WTC11 (cell line): ENCODE results near the gene FUZ. TPM values are rescaled to one million over a fixed set of nuclear protein-coding genes. Genes with fewer than 3 reads are reported as not detected.

Experiments
- ATAC-seq: fragments of 200-7000 bp; cut with Tn5 transposase; 2 replicates; pipeline ENCODE4 v1.10.0; 2021; ENCODE audit warnings: mild to moderate bottlenecking, moderate library complexity
- CTCF ChIA-PET: fragments of 300-600 bp; sonication (Branson Sonifier 250); formaldehyde crosslinking; loops from one replicate; lab custom pipeline; 2021; ENCODE audit warnings: antibody characterized with exemption; lab: Charles Lee
- POLR2A ChIA-PET: fragments of 350-600 bp; sonication (Branson Sonifier 250); formaldehyde crosslinking; loops from one replicate; lab custom pipeline; 2021; ENCODE audit warnings: antibody characterized with exemption; lab: Charles Lee
- DNase-seq: peaks from one replicate; pipeline ENCODE4 v3.0.0; 2021; ENCODE audit warnings: low spot score
- H3K27ac Mint-ChIP-seq: 2 replicates; pipeline ENCODE4 v1.8.0; 2021; ENCODE audit warnings: mixed read lengths
- H3K27me3 Mint-ChIP-seq: 2 replicates; pipeline ENCODE4 v1.8.0; 2021; ENCODE audit warnings: low read depth, mild to moderate bottlenecking, moderate library complexity, mixed read lengths
- H3K36me3 Mint-ChIP-seq: 2 replicates; pipeline ENCODE4 v1.8.0; 2021; ENCODE audit warnings: mixed read lengths
- H3K4me1 Mint-ChIP-seq: 2 replicates; pipeline ENCODE4 v1.8.0; 2022; ENCODE audit warnings: mixed read lengths
- H3K4me3 Mint-ChIP-seq: 2 replicates; pipeline ENCODE4 v1.8.0; 2021; ENCODE audit warnings: mild to moderate bottlenecking, moderate library complexity, mixed read lengths
- H3K9me3 Mint-ChIP-seq: 2 replicates; pipeline ENCODE4 v1.8.0; 2021; ENCODE audit warnings: mixed read lengths
- ATF1 ChIP-seq: sonication (generic); formaldehyde crosslinking; IDR thresholded peaks from 2 replicates; pipeline ENCODE4 v1.8.1; 2023; ENCODE audit warnings: mild to moderate bottlenecking, moderate library complexity, missing genetic modification reagents
- E2F4 ChIP-seq: sonication (generic); formaldehyde crosslinking; IDR thresholded peaks from 2 replicates; pipeline ENCODE4 v1.8.1; 2022; ENCODE audit warnings: low read depth, mild to moderate bottlenecking, moderate library complexity, missing genetic modification reagents, borderline replicate concordance
- EMX1 ChIP-seq: fragments of 250-450 bp; sonication (Bioruptor Pico); IDR thresholded peaks from 2 replicates; pipeline ENCODE4 v1.8.0; 2021; ENCODE audit warnings: mild to moderate bottlenecking
- FOXP1 ChIP-seq: sonication (generic); formaldehyde crosslinking; IDR thresholded peaks from 2 replicates; pipeline ENCODE4 v1.8.0; 2022; ENCODE audit warnings: missing genetic modification reagents, mild to moderate bottlenecking, moderate library complexity, borderline replicate concordance
- GABPB1 ChIP-seq: sonication (generic); formaldehyde crosslinking; IDR thresholded peaks from 2 replicates; pipeline ENCODE4 v1.8.1; 2023; ENCODE audit warnings: mild to moderate bottlenecking, missing genetic modification reagents
- GTF2I ChIP-seq: fragments of 250-450 bp; sonication (Bioruptor Pico); conservative IDR thresholded peaks from 2 replicates; pipeline ENCODE4 v1.4.0; 2021; ENCODE audit warnings: mild to moderate bottlenecking
- HMGXB4 ChIP-seq: sonication (generic); formaldehyde crosslinking; IDR thresholded peaks from 2 replicates; pipeline ENCODE4 v1.8.1; 2023; ENCODE audit warnings: mild to moderate bottlenecking, moderate library complexity, missing genetic modification reagents
- IRF2 ChIP-seq: sonication (generic); formaldehyde crosslinking; IDR thresholded peaks from 2 replicates; pipeline ENCODE4 v1.8.0; 2022; ENCODE audit warnings: low read depth, missing genetic modification reagents, borderline replicate concordance
- NR2C2 ChIP-seq: sonication (generic); formaldehyde crosslinking; IDR thresholded peaks from 2 replicates; pipeline ENCODE4 v1.8.0; 2022; ENCODE audit warnings: mild to moderate bottlenecking, missing genetic modification reagents
- NR3C1 ChIP-seq: sonication (generic); formaldehyde crosslinking; conservative IDR thresholded peaks from 2 replicates; pipeline ENCODE4 v1.8.1; 2023; ENCODE audit warnings: low read depth, mild to moderate bottlenecking, missing genetic modification reagents
- OVOL2 ChIP-seq: fragments of 250-450 bp; sonication (Bioruptor Pico); IDR thresholded peaks from 2 replicates; pipeline ENCODE4 v1.9.0; 2021; ENCODE audit warnings: mild to moderate bottlenecking, borderline replicate concordance
- PRRX2 ChIP-seq: fragments of 250-450 bp; sonication (Bioruptor Pico); IDR thresholded peaks from 2 replicates; pipeline ENCODE4 v1.8.0; 2021; ENCODE audit warnings: mild to moderate bottlenecking
- SMAD3 ChIP-seq: sonication (generic); formaldehyde crosslinking; IDR thresholded peaks from 2 replicates; pipeline ENCODE4 v1.8.0; 2022; ENCODE audit warnings: missing genetic modification reagents, mild to moderate bottlenecking, borderline replicate concordance
- SOX15 ChIP-seq: fragments of 250-450 bp; sonication (Bioruptor Pico); IDR thresholded peaks from 2 replicates; pipeline ENCODE4 v1.9.0; 2021; ENCODE audit warnings: mild to moderate bottlenecking
- TCF7 ChIP-seq: sonication (generic); formaldehyde crosslinking; IDR thresholded peaks from 2 replicates; pipeline ENCODE4 v1.8.0; 2022; ENCODE audit warnings: mild to moderate bottlenecking, low read depth, missing genetic modification reagents, moderate library complexity
- TP53 ChIP-seq: sonication (generic); formaldehyde crosslinking; IDR thresholded peaks from 2 replicates; pipeline ENCODE4 v1.8.1; 2023; ENCODE audit warnings: mild to moderate bottlenecking, missing genetic modification reagents
- ZBTB21 ChIP-seq: sonication (generic); formaldehyde crosslinking; IDR thresholded peaks from 2 replicates; pipeline ENCODE4 v1.8.1; 2023; ENCODE audit warnings: mild to moderate bottlenecking, missing genetic modification reagents, borderline replicate concordance
- ZNF121 ChIP-seq: sonication (generic); formaldehyde crosslinking; IDR thresholded peaks from 2 replicates; pipeline ENCODE4 v1.8.0; 2023; ENCODE audit warnings: missing genetic modification reagents
- ZNF671 ChIP-seq: fragments of 250-450 bp; sonication (Bioruptor Pico); IDR thresholded peaks from 2 replicates; pipeline ENCODE4 v1.8.0; 2021; ENCODE audit warnings: mild to moderate bottlenecking
- total RNA-seq: library from RNA; stranded (reverse); gene quantifications from 3 replicates; pipeline ENCODE4 v1.2.3, GENCODE V29; 2021
- TF ChIP-seq, protein P1 (sequence below): sonication (generic); formaldehyde crosslinking; IDR thresholded peaks from 2 replicates; pipeline ENCODE4 v1.8.1; 2023; ENCODE audit warnings: mild to moderate bottlenecking, missing genetic modification reagents
- TF ChIP-seq, protein P2 (sequence below): sonication (generic); formaldehyde crosslinking; IDR thresholded peaks from 2 replicates; pipeline ENCODE4 v1.8.1; 2023; ENCODE audit warnings: mild to moderate bottlenecking, missing genetic modification reagents, borderline replicate concordance
- TF ChIP-seq, protein P3 (sequence below): fragments of 250-450 bp; sonication (Bioruptor Pico); conservative IDR thresholded peaks from 2 replicates; pipeline ENCODE4 v1.9.0; 2021; ENCODE audit warnings: mild to moderate bottlenecking

The FUZ gene
- total RNA-seq, 1 experiment from 2014 or later = 35.1 TPM

- Mint-ChIP-seq H3K4me3 (no peak overlapping the region), H3K9me3 (no peaks in the 10 kb centered on the region), H3K27ac (0 out of 2 replicates have a peak overlapping the region, but pooled peaks have one; percentile 90), H3K36me3 (peaks cover 15% of the 10 kb centered on the region), H3K4me1 (peaks cover 32% of the 10 kb centered on the region), H3K27me3 (peaks cover 5% of the 10 kb centered on the region; the same call in 1 of the 2 replicates)
- DNase-seq (no peak), ATAC-seq (no peak)
- TF ChIP-seq TCF7 (CRISPR knock-in tag) = no peak
- TF ChIP-seq PRRX2 = no peak
- no peak for TF ChIP-seq TP53 (CRISPR knock-in tag)
- no peak for TF ChIP-seq E2F4
- no peak for TF ChIP-seq ZBTB21 (CRISPR knock-in tag)
- no peak for TF ChIP-seq SMAD3 (CRISPR knock-in tag)
- TF ChIP-seq GABPB1 = no peak
- no peak for TF ChIP-seq ATF1
- TF ChIP-seq, protein P1, sequence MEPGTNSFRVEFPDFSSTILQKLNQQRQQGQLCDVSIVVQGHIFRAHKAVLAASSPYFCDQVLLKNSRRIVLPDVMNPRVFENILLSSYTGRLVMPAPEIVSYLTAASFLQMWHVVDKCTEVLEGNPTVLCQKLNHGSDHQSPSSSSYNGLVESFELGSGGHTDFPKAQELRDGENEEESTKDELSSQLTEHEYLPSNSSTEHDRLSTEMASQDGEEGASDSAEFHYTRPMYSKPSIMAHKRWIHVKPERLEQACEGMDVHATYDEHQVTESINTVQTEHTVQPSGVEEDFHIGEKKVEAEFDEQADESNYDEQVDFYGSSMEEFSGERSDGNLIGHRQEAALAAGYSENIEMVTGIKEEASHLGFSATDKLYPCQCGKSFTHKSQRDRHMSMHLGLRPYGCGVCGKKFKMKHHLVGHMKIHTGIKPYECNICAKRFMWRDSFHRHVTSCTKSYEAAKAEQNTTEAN (CRISPR knock-in tag) = no peak
- TF ChIP-seq EMX1 (CRISPR knock-in tag) = no peak
- TF ChIP-seq ZNF671 = no peak
- no peak for TF ChIP-seq NR3C1
- CTCF ChIA-PET = interaction anchor here (1.0 kb wide), 1 partner anchor 236 kb away, joined by 3 read pairs; no protein-coding TSS in a partner anchor
- POLR2A ChIA-PET = no interaction called here
Measured at GRCh38 chr19:49806620-49806959, 6.5 kb downstream of the FUZ start.

- POLR2A ChIA-PET = interaction anchor here (0.7 kb wide), 1 partner anchor 59 kb away, joined by 10 read pairs; no protein-coding TSS in a partner anchor
- TF ChIP-seq GTF2I (CRISPR knock-in tag) = peak; percentile 85
- TF ChIP-seq FOXP1 (CRISPR knock-in tag) = no peak
- no peak for TF ChIP-seq SOX15 (CRISPR knock-in tag)
- TF ChIP-seq, all 79 proteins: peak for 1
- H3K36me3 Mint-ChIP-seq = peaks cover 15% of the 10 kb centered on the region
- no peak for ATAC-seq
- H3K27ac Mint-ChIP-seq = peak overlapping the region; percentile 90
- H3K4me3 Mint-ChIP-seq = 0 out of 2 replicates have a peak overlapping the region, but pooled peaks have one; percentile 30
- no peaks in the 10 kb centered on the region for H3K9me3 Mint-ChIP-seq
- H3K4me1 Mint-ChIP-seq = peaks cover 32% of the 10 kb centered on the region
- H3K27me3 Mint-ChIP-seq = peaks cover 5% of the 10 kb centered on the region; the same call in 1 of the 2 replicates
- CTCF ChIA-PET = interaction anchor here (0.7 to 2.1 kb wide), 20 partner anchors 10 to 166 kb away, joined by 3 to 13 read pairs (median 6); partner anchors contain the start of genes AP2A1, CPT1C, MED25 and PNKP
- DNase-seq = no peak
Measured at GRCh38 chr19:49805822-49806619, 7.1 kb downstream of the FUZ start.

- peak overlapping the region; percentile 73 for H3K27ac Mint-ChIP-seq
- H3K4me1 Mint-ChIP-seq = peaks cover 25% of the 10 kb centered on the region
- POLR2A ChIA-PET = no interaction called here
- H3K36me3 Mint-ChIP-seq = peaks cover 21% of the 10 kb centered on the region; the same call in 1 of the 2 replicates
- H3K9me3 Mint-ChIP-seq = no peaks in the 10 kb centered on the region
- peak overlapping the region; percentile 11; the same call in 1 of the 2 replicates for H3K4me3 Mint-ChIP-seq
- no peaks in the 10 kb centered on the region for H3K27me3 Mint-ChIP-seq
- CTCF ChIA-PET = interaction anchor here (1.0 kb wide), 1 partner anchor 60 kb away, joined by 4 read pairs; no protein-coding TSS in a partner anchor
- ATAC-seq = no peak
- no peak for DNase-seq
- TF ChIP-seq IRF2 (no peak), HMGXB4 (no peak), TCF7 (CRISPR knock-in tag) (no peak), NR2C2 (no peak), ZNF121 (CRISPR knock-in tag) (no peak), OVOL2 (no peak)
- TF ChIP-seq, protein P2, sequence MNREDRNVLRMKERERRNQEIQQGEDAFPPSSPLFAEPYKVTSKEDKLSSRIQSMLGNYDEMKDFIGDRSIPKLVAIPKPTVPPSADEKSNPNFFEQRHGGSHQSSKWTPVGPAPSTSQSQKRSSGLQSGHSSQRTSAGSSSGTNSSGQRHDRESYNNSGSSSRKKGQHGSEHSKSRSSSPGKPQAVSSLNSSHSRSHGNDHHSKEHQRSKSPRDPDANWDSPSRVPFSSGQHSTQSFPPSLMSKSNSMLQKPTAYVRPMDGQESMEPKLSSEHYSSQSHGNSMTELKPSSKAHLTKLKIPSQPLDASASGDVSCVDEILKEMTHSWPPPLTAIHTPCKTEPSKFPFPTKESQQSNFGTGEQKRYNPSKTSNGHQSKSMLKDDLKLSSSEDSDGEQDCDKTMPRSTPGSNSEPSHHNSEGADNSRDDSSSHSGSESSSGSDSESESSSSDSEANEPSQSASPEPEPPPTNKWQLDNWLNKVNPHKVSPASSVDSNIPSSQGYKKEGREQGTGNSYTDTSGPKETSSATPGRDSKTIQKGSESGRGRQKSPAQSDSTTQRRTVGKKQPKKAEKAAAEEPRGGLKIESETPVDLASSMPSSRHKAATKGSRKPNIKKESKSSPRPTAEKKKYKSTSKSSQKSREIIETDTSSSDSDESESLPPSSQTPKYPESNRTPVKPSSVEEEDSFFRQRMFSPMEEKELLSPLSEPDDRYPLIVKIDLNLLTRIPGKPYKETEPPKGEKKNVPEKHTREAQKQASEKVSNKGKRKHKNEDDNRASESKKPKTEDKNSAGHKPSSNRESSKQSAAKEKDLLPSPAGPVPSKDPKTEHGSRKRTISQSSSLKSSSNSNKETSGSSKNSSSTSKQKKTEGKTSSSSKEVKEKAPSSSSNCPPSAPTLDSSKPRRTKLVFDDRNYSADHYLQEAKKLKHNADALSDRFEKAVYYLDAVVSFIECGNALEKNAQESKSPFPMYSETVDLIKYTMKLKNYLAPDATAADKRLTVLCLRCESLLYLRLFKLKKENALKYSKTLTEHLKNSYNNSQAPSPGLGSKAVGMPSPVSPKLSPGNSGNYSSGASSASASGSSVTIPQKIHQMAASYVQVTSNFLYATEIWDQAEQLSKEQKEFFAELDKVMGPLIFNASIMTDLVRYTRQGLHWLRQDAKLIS (CRISPR knock-in tag) = no peak
- TF ChIP-seq, protein P3, sequence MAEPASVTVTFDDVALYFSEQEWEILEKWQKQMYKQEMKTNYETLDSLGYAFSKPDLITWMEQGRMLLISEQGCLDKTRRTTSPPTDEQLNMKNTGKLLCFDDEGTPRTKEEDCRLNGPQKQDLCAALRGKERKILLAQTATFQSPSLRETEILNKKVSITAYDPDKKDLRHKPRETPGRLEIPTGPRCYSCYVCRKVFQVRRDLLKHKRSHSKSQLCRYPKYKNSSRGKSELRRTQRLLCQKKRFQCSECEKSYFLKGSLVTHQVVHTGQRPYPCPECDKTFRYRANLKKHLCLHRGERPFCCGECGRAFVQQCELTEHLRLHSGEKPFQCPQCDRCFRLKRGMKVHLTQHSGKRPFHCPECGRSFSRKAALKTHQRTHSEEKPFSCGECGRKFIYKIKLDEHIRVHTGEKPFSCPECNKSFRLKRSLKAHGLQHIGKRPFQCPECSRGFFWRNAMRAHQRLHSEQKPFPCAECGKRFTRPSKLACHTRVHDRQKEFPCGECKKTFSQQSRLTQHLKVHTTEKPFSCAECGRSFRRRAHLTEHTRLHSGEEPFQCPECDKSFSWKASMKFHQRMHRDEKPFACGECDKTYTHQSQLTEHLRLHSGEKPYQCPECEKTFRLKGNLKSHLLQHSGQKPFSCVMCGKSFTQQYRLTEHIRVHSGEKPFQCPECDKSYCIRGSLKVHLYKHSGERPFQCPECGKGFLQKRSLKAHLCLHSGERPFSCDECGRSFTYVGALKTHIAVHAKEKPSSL = no peak
Measured at GRCh38 chr19:49803529-49803856, 9.6 kb downstream of the FUZ start.
